Loucy (cell line): ENCODE measurements around the gene FGD5.

ENCODE experiments used
- CTCF ChIP-seq: fragments of 200-600 bp; sonication (generic); conservative IDR thresholded peaks from 2 replicates; pipeline ENCODE4 v1.5.1; 2014; ENCODE audit warnings: mild to moderate bottlenecking, antibody characterized with exemption, low read length
- EZH2phosphoT487 ChIP-seq: fragments of 200-600 bp; IDR thresholded peaks from 2 replicates; pipeline ENCODE4 v1.6.1; 2018; ENCODE audit warnings: antibody characterized with exemption, mild to moderate bottlenecking, moderate library complexity, borderline replicate concordance

GRCh38 chr3:14938954-14939353 is 120.2 kb downstream of the FGD5 start:
- TF ChIP-seq CTCF: no peak
- no peak for TF ChIP-seq EZH2phosphoT487
